GM18873 (cell line): ENCODE results near the gene TBCD.
"Not testable (repeated sequence)": the region's sequence is repeated elsewhere in the genome, so short reads cannot be mapped to it uniquely, and the experiment has no call there.

Source experiments
- ATAC-seq: cut with Tn5 transposase; IDR thresholded peaks from one replicate; pipeline ENCODE4 v1.9.1; 2021; ENCODE audit warnings: mild to moderate bottlenecking, moderate library complexity, moderate number of reproducible peaks; ENCODE audit not compliant: unreplicated experiment, low FRiP score

Gene TBCD

DNA sequence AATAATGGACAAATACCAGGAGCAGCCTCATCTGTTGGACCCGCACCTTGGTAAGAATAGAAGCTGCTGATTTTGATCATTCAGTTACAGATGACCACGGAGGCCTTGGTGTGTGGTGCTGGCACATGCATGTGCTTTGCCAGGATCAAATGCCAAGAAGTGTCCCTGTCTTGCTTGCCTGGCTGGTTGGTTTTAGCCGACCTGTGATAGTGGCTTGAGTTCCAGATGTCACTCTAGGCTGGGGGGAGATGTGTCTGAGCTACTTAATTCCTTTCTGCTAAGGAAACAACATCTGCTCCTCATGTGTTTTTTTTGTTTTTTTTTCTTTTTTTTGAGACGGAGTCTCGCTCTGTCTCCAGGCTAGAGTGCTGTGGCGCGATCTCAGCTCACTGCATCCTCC is 4.3 kb downstream of the TBCD start:
- no peak for ATAC-seq

GRCh38 chr17:82765371-82765770 is 13.5 kb downstream of the TBCD start:
- ATAC-seq: no peak

- no peak for ATAC-seq
Measured at GRCh38 chr17:82767041-82767754, 15.3 kb downstream of the TBCD start.

DNA sequence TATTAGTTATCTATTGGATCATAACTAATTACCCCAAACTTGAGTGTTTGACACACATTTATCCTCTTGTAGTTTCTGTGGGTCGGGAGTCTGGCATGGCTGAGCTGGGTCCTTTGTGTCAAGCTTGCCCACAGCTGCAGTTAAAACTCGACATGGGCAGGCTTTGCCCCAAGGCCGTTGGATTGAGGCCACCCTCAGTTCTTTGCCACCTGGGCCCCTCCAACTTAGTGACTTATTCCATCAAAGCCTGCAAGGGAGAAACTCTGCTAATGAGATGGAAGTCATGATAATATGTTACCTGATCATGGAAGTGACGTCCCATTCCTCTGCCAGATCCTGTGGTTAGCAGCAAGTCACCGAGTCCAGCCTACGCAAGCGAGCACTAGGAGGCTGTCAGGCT is 17.2 kb downstream of the TBCD start:
- ATAC-seq: no peak

- no peak for ATAC-seq
Measured at GRCh38 chr17:82772026-82772425, 20.2 kb downstream of the TBCD start.

GRCh38 chr17:82774456-82774855 is 22.6 kb downstream of the TBCD start:
- ATAC-seq: not testable (repeated sequence)

DNA sequence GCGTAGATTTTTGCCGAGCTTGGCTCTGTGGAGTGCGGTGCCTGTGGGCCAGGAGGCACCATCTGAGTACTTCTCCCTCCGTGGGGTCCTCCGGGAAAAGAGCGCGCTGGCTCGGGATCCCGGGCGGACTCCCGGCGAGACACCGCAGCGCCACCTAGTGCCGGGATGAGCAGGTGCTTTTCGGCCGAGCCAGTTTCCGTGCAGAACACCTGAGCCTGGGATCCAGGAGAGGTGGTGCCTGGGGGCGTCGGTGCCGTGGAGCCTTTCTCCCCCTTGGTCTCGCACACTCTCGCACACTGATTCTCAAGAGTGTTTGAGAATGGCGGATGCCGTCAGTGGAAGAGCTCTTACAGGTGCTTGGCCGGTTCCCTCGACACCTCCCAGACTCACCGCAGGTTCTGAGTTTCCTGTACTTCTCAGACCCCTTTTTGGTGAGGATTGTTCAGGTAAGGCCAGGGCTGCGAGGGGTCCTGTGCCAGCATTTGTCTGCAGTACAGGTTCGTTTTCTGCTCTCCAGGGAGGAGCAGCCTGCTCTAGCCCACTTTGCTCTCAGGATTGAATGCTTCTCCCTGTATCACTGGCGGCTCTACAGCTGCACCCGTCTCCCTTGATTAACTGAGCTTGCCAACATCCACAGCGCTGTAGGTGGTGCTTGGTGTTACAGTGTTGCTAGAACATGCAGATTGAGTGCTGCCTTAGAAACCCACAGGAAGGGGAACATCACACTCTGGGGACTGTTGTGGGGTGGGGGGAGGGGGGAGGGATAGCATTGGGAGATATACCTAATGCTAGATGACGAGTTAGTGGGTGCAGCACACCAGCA is 23.3 kb downstream of the TBCD start:
- no peak for ATAC-seq

GRCh38 chr17:82776454-82776853 is 24.6 kb downstream of the TBCD start:
- ATAC-seq: no peak

GRCh38 chr17:82777778-82778375 is 26.0 kb downstream of the TBCD start:
- not testable (repeated sequence) for ATAC-seq

DNA sequence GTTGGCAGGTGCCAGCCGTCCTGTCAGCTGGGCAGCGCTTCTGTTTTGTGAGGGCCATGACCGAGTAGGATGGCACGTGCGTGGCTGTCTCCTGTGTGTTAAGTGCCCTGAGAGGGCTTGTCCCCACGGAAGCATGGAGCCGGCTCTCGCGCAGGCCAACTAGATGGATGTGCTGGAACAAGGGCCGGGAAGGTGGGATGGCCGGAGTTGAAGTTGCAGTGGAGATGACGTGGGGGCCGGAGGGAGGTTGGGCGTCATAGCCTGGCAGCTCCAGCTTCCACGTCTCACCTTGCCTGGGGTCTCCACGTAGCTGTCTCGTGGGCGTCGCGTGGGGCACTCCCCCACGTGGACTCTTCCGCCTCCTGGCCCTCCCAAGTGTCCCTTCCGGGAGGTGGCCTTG is 27.7 kb downstream of the TBCD start:
- ATAC-seq: no peak

- ATAC-seq: no peak
Measured at GRCh38 chr17:82780195-82780594, 28.3 kb downstream of the TBCD start.

DNA sequence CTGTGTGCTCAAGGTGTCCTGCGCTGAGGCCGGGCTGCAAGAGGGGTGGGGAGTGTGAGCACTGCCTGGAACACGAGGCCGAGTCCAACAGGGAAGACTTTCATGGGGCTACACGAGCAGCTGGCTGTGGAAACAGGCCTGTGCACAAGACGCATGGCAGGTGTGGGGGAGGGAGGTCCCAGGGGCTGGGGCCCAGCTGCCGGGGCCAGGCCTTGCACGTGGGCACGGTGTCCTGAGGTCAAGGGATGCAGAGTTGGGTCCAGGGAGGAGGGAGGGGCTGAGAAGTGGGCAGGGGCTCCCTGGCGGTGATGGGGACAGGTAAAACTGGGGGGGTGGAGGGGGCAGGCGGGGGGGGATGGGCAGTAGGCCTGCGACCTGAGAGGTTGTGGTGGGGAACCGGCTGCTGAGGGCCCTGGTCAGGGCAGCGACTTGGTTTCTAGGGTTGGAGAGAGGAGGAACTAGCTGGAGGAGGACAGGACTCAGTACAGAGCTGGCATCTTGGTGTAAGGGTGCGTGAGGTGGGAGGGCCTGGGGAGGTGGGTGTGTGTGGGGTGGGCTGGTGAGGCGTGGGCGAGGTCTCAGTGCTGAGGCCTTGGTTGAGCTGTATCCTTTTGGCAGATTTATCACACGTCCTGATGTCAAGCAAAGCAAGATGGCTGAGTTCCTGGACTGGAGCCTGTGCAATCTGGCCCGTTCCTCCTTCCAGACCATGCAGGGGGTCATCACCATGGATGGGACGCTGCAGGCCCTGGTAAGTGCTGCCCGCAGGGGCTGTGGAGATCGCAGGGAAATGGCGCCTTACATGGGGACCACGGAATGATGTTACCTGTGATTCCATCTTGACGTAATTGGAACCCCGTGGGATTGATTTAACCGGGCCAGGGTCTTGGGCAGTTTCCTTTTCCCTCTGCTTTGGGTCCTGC is 29.4 kb downstream of the TBCD start:
- no peak for ATAC-seq

DNA sequence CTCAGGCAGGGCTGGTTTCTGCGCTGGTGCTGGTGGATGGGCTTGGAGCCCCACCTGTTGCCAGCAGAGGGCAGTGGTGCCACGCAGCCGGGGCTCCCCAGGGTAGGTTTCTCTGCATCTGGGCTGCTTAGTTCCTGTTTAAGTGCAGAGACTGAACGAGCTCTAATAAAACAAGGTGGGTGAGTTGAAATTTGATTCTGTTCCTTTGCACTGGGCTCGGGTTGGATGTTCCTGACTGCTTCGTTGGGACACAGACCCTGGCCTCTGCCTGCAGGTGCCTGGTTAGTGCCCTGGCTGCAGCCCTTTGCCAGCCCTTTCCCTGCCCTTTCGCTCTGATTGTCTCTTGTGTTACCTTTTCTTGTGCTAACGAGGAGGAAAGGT is 30.0 kb downstream of the TBCD start:
- ATAC-seq: no peak

DNA sequence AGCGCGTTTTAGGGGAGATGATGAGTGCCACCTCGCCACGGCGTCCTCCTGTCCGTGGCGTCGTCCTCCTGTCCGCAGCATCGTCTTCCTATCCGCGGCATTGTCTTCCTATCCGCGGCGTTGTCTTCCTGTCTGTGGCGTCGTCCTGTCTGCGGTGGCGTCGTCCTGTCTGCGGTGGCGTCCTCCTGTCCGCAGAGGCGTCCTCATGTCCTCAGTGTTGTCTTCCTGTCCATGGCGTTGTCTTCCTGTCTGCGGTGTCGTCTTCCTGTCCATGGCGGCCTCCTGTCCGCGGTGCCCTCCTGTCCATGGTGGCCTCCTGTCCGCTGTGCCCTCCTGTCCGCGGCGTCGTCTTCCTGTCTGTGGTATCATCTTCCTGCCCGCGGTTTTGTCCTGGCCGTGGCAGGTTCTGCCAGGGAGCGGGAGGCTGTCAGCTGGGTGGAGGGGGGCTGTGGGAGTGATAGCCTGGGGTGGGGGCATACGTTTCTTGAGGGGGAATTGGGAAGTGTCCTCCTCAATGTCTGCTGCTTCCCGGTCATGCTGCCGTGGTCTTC is 30.9 kb downstream of the TBCD start:
- no peak for ATAC-seq

GRCh38 chr17:82783498-82783897 is 31.6 kb downstream of the TBCD start:
- no peak for ATAC-seq

GRCh38 chr17:82785581-82785980 is 33.7 kb downstream of the TBCD start:
- not testable (repeated sequence) for ATAC-seq

GRCh38 chr17:82786427-82786826 is 34.6 kb downstream of the TBCD start:
- no peak for ATAC-seq

DNA sequence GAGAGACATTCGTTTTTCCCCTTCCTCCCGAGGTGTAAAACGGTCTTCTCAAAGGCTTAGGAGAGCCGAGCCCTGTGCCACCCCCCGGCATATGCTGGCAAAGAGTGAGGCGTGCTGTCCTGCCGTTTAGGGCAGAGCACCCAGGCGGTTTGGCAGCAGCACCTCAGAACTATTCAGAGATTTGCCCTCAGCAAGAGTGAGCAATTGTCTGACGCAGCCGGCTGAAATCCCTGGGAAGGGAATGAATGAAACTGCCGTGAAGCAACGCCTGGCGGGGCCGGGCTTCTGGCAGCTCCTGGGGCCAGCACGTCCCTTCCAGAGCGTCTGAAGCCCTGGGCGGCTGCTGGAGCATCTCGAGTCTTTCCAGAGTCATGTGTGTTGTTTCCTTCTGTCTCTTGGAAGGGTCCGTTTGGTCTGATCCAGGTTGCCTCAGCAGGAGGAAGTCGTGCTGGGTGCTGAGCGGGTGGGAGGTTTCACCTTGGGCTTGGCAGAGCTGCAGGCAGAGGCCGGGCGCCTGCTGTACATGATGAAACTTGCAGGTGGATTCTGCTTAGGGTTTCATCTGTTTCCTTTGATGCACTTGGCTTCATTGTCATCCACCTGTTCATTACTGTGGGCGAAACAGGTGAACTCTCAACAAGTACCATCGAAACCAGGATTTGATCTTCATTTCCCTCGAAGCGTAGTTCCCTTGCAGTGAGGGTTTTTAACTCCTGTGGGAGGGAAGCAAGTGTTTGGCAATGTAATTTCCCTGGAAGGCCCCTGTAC is 35.4 kb downstream of the TBCD start:
- ATAC-seq: no peak

DNA sequence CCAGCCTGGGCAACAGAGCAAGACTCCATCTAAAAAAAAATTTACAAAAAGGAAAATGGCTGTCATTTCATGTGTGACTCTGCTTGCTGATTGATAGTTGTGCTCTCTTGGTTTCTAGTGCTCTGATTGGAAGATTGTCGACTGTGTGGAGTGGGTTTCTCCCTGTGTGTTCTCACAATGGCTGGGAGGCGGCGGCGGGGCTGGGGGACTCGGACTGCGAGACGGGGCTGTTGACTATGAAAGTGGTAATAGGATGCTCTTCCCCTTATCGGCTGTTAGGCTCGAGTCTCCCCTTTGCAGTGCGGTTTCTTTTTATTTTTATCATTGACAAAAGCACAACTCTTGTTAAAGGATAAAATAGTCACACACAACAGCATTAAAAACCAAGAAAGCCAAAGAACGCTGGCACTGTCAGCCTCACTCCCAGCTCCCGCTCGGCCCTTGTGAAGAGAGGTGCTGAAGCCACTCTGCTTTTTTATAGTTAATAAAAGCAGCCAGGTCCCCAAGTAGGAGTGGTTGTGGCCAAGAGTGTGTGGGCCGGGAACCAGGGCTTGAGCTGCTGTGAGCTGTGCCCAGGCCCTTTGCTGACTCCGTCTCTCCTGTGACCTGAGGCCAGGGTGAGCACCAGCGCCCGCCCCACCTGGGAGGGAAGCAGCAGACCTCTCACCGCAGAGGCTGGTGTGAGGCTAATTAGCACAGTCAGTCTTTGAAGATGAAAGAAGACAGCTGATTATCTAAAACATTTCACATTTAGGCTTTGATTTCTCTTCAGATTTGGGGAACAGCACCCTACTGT is 36.5 kb downstream of the TBCD start:
- ATAC-seq: no peak
